B cell (primary cell): ENCODE data around the gene ADAMTS13.

Experiments used
- CTCF ChIP-seq: fragments of 200-600 bp; IDR thresholded peaks from one replicate; pipeline ENCODE4 v1.8.0; 2022; ENCODE audit warnings: antibody characterized with exemption, mild to moderate bottlenecking
- EZH2 ChIP-seq: IDR thresholded peaks from 2 replicates; pipeline ENCODE4 v1.6.1; 2012; ENCODE audit warnings: borderline replicate concordance, low read depth, mild to moderate bottlenecking, moderate library complexity, low read length; ENCODE audit not compliant: insufficient read depth, poor library complexity, severe bottlenecking

- TF ChIP-seq EZH2 (no peak), CTCF (no peak)
Measured at GRCh38 chr9:133443248-133443647, 21.1 kb downstream of the ADAMTS13 start.
